HG03558 (cell line): ENCODE data around the gene FABP2.
A peak's percentile ranks its signal among the peaks of the same experiment; 100 is the strongest.
"Not testable (repeated sequence)": the region's sequence is repeated elsewhere in the genome, so short reads cannot be mapped to it uniquely, and the experiment has no call there.

ENCODE experiments used
- ATAC-seq: cut with Tn5 transposase; IDR thresholded peaks from one replicate; pipeline ENCODE4 v1.9.1; 2021; ENCODE audit warnings: moderate number of reproducible peaks; ENCODE audit not compliant: unreplicated experiment; ENCODE audit errors: extremely low read depth

FABP2 gene

DNA sequence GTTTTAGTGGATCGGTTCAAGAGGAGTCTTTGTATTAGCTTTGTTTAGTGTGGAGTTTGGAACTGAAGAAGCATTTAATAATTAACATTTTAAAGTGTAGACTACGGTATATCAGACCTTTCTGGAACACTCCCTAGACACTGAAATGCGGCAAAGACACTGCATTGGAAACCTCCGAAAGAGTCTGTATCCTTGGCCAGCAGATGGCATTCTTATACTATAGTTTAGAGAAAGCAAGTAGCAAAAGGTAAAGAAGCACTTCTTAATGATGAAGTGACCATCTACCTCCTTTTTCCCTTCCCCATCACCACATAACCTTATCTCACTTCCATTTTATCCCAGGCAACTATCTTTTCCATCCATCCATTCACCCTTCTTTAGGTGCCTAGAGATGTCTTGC is 7.6 kb downstream of the FABP2 start:
- ATAC-seq = no peak

DNA sequence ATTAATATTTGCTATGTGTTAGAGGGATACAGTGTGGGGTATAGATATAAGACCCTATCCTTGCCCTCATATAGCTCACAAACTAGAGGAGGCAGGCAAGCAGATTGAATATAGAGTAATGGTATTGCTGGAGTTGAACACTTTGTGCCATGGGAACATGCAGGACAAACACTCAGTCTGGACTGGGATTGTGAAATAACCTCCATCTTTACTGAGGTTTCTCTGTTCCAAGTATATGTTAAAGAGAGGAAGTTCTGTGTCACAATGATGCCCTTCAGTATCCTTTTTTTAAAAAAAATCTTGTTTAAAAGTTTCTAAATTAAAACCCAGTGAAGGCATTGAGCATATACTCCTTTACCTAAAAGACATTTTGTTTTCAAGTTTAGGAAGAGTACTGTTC is 8.7 kb downstream of the FABP2 start:
- no peak for ATAC-seq

DNA sequence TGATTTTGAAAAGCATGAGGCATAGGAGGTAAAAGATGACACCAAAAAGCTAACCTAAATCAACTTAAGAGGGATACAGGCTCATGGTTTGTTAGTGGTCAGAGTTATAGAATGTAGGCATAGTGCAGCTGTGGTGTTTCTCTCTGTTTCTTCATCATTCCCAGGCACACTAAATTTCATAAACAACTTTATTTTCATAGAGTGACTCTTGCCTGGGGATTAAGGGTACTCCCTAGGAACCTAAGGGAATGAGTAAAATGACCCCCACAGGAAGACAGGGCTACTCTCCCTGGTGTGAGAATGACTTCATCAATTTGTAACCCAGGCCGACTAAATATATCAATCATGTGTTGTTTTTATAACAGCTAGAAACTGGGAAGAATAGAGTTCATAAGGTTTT is 11.1 kb downstream of the FABP2 start:
- ATAC-seq = no peak

DNA sequence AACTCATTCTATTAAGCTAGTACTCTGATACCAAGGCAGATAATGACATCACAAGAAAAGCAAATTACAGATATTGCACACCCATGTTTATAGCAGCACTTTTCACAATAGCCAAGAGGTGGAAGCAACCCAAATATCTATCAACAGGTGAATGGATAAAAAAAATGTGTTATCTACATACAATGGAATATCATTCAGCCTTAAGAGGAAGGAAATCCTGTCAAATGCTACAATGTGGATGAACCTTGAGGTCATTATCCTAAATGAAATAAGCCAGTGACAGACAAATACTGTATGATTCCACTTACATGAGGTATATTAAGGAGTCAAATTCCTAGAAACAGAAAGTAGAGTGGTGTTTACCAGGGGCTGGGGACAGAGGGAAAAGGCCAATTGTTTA is 14.3 kb downstream of the FABP2 start:
- ATAC-seq = no peak

DNA sequence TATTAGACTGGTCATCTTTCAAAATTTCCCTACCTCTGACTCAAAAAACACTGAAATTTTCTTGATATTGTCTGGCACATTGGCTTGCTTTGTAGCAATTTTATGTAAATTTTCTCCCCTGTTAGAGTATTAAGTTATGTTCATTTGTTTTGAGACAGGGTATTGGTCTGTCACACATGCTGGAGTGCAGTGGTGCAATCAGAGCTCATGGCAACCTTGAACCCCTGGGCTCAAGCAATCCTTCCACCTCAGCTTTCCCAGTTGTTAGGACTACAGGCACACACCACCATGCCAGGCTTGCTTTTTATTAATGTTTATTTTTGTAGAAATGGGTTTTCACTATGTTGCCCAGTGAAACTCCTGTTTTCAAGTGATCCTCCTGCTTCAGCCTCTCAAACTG is 17.5 kb downstream of the FABP2 start:
- ATAC-seq = no peak

DNA sequence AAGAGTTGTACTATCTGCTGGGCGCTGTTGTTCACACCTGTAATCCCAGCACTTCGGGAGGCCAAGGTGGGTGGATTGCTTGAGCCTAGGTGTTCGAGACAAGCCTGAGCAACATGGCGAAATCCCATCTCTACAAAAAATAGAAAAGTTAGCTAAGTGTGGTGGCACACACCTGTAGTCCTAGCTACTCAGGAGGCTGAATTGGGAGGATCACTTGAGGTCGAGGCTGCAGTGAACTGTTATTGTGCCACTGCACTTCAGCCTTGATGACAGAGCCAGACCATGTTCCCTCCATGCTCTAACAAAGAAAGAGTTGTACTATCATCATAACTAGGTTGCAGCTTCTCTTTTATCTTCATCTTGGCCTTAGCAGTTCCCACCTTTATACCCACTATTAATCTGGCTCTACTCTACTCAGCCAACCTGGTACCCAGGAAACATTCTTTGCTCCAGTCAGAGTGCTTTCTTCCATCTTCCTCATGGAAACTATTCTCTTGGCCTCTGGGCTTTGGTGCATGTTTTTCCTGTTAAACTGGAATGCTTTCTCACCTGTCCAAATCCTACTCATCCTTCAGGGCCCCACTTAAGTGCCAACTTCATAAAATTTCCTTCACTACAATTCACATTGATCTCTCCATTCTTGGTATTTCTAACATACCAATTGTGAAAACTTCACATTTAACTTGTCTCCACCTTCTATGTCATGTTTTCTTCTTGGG is 18.2 kb downstream of the FABP2 start:
- ATAC-seq = no peak

DNA sequence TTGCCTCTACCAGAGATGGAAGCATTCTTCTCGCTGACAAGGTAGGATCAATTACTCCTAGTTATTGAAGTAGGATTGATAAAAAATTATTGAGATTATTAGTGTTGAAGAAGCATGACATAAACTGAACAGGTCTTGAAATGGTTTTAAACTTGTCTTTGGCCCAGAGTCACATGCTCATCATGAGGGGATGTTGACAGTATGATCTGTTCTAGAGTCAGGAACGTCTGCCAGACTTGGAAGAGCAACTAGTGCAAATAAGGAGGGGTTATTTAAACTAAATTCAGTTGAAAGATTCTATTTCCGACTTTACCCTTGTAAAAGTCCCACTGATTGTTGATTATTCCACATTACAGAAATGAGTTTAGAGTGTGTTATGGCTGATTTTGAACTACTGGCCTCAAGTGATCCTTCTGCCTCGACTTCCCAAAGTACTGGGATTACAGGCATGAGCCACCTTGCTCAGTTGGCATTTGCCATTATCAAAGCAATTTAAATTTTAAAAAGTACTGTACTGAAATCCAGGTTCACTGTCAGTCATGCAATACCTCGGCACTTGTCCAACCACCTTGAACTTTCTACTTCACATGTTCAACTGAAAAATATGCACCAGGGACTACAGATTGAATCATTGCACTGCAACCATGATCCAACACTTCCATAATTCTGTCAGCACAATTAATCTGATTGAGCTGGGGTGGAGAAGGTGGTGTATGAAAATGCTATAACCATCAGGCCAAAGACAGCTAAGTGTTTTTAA is 19.7 kb downstream of the FABP2 start:
- no peak for ATAC-seq

DNA sequence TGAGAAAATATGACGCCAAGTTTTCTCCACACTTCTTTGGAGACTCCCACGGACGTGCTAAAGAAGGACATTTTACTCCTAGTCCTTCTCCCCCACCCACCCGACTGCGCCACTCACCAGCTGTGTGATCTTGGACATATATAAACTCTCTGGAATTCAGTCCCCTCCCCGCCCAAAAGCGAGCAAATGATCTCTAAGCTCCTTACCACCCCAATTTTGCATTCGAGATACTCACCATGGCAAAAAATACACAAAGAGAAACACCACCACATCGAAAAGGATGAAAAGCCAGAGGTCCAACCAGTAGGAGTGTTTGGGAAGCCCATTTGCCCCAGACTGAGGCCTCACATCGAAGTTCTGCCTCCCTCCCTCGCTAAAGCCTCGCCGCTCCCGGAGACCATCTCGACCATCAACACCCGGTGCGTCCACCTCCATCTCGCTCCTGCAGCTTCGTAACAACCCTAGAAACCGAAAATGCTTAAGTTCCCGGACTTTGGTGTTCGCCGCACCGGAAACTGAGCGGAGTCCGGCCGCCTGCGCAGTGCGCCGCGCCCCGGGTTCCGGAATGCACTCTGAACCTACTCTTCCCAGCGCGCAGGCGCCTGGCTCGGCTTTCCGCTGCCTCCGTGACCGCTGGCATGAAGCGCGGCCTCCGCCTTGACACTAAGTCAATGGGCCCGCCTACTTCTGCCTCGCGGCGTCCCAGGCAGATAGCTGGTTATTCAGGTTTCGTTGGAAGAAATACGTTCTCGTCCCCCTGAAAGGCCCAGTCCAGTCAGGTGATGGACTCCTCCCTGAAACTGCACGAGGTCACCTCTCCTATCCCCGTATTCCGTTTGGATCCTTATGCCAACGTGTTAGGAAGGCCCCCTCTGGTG is 21.6 kb downstream of the FABP2 start:
- ATAC-seq = peak; percentile 98

DNA sequence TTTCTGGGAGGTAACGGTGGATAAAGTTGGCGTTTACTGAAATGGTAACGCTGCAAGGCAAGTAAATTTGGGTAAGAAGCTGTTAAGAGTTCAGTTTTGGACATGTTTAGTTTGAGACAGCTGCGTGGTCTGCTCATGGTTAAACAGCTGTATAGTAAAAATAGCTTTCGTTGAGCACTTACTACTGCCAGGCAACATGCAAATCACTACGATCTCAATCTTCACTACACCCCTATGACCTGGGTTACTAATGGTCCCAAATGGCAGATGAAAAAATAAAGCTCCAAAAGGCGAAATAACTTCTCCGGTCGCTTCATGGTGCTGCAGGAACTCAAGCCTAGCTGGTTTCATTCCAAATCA is 22.2 kb downstream of the FABP2 start:
- peak; percentile 46 for ATAC-seq

DNA sequence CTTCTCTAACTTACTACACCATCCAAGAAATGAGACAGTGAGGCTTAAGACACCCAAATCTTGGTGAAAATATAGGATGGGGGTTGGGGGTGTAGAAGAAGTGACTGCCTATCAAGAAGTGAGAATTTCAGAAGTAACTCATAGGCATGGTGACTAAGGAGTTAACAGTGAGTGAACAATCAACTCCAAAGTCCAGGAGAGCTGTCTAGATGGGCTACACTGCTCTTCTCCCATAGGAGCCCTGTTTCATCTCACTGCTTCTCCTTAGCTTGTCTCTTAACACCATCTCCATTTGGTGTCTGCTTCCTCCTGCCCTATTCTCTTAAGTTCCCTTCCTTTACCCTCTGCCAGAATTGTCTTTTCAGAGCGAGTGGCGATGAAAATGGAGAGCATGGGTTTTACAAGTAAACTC is 22.7 kb downstream of the FABP2 start:
- ATAC-seq = no peak

DNA sequence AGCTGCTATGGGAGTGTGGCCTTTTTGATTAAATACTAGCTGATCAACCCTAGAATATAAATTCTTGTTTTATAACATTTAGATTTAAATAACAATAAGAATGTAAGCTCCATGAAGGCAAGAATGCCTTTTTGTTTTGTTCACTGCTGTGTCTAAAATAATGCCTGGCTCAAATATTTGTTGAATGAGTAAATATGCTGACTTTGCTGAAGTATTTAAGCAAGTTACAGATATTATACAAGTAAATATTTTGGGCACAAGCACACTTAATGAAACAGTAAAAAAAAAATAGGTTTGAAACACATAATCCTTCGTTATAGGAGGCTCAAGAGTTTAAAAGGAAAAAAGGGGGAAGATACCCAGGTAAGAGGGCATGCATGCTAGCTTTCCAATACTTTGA is 24.1 kb downstream of the FABP2 start:
- ATAC-seq = no peak

DNA sequence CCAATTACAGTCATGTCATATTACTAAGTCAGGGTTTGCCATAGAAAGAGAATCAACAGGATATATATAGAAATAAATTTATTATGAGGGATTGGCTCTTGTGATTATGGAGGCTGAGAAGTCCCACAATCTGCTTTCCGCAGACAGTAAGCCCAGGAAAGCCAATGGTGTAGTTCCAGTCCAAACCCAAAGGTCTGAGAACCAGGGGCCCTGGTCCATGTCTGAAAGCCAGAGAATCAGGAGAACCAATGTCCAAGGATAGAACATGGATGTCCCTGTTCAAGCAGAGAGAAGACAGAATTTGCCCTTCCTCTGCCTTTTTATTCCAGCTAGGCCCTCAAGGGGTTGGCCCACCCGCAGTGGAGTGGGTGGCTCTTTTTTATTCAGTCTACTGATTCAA is 25.6 kb downstream of the FABP2 start:
- no peak for ATAC-seq

DNA sequence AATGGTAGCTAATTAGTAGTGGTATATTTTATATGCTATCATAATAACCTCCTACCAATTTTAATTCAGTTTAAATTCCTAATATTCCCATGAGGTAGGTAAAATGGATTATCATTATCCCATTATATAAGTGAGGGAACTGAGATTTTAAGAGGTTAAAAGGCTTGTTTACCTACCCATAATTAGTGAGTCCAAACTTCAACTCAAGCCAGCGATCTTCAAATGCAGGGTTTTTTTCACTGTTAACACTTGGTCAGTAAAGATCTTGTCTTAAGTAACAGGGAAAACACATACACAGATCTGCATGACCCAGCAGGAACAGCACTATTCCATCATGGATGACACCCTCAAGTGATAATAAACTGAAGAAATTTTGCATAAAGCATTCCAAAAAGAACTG is 31.3 kb downstream of the FABP2 start:
- no peak for ATAC-seq

DNA sequence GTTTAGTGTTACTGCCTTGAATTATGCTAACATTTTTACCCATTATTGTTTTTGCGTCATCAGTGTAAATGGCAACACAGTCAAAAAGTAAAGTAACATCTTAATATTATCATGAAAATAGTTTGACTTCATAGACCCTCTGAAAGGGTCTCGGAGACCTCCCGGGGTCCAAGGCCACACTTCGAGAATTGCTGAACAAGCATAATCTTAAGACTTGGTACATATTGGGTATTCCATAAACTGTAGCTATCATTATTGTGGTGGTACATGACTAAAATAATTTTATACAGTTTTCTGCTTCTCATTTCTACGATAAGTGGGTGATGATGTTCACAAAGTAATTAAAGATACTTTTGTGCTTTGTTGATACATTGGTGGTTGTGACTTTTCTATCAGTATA is 32.6 kb downstream of the FABP2 start:
- no peak for ATAC-seq

DNA sequence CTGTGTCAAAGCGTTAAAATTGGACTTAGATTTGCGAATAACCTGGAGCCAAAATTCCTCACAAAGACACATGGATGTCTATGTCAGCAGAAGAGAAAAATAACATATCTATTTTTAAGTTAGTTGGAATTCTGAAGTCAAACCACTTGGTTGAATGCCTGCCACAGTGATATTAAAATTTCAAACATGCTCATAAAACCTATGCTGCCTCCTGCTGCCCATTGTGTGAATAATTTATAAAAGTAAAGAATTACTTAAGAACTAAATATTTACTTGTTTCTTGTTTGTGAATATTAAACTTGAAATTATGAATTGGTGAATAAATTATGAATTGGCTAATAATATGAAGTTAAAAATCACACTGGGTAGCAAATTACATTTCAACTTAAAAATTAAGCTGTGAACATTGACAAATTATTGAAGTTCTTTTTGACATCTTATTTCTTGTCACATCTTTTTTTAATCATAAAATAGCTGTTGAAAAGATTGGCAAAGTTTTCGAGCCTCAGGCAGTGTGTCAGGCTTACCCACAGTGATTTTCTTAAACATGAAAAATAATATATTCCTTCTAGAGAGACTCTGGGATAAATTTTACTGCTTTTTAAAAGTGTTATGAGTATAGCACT is 35.4 kb downstream of the FABP2 start:
- ATAC-seq = no peak

DNA sequence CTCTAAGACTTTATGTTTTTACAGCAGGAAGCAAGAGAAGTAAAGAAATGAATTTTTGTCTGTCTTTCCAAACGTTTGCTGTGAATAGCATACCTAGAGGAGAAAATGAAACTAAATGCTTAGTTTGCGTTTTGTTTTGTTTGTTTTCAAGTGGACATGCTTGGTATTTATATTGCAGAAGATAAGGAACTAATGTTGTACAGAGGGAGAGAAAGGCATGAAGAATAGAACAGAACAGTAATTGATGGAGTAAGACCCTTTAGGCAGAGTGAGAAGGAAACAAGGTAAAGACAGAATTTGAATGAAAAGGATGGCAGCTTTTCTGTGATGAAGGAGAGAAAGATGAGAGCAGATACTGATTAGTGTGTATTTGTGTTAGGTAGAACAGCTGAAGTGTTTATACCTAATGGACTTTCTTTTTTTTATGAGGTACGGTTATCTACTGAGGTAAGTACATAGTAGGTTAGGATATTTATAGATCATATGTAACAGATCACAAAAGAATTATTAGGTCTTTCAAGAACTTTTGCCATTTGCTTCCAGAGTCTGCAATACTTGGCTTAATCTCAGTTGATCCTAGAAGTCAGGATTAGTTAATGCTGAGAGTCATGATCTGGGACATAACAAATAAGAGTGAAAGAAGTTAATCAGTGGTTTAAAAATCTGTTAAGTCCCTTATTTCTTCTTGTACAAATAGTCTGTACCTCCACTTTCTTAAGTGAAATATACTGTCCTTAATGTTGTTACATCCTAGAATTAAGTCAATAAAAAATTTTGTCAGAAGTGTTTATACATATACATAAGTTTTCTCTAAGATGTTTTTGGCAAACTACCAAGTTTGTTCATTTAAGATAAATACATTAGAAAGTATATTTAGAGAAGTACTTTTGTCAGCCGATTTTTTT is 36.8 kb downstream of the FABP2 start:
- peak; percentile 54 for ATAC-seq

DNA sequence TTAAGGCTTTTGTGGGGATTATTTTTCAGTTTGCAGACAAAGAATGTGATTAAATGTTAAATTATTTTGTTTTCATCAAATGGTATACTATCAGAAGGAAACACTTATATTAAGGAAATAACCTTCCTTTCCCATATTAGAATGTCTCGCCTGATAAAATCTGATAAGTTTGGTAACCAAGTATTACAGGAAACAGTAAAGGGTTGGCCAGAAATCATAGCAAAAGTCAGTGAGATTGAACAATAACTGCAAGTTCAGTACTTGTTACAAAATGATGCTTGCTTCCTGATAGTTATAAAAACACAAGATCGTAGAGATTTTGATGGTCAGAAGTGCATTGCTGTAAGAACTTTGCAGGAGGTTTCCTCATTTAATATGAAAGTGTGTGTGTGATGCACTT is 40.5 kb downstream of the FABP2 start:
- no peak for ATAC-seq

DNA sequence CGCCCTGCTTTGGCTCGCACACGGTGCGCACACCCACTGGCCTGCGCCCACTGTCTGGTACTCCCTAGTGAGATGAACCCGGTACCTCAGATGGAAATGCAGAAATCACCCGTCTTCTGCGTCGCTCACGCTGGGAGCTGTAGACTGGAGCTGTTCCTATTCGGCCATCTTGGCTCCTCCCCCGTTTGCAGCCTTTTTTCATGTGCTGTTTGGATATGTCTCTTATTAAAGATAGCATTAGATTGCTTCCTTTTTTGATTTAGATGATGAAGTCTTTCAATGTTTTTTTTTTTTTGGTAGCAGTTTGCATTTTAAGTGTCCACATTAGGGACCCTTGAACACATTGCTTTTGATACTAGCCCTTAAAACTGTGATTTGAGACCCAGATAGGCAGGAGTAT is 42.0 kb downstream of the FABP2 start:
- not testable (repeated sequence) for ATAC-seq

DNA sequence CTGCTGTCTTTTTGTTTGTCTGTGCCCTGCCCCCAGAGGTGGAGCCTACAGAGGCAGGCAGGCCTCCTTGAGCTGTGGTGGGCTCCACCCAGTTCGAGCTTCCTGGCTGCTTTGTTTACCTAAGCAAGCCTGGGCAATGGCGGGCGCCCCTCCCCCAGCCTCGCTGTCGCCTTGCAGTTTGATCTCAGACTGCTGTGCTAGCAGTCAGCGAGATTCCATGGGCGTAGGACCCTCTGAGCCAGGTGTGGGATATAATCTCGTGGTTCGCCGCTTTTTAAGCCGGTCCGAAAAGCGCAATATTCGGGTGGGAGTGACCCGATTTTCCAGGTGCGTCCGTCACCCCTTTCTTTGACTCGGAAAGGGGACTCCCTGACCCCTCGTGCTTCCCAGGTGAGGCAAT is 42.4 kb downstream of the FABP2 start:
- not testable (repeated sequence) for ATAC-seq
